NCI-H226 (cell line): Measurements from ENCODE around the gene ZKSCAN7.
"Not testable (repeated sequence)": the region's sequence is repeated elsewhere in the genome, so short reads cannot be mapped to it uniquely, and the experiment has no call there.

ENCODE experiments used
- DNase-seq: peaks from one replicate; pipeline ENCODE4 v3.0.0-alpha.2; 2015

Gene ZKSCAN7

DNA sequence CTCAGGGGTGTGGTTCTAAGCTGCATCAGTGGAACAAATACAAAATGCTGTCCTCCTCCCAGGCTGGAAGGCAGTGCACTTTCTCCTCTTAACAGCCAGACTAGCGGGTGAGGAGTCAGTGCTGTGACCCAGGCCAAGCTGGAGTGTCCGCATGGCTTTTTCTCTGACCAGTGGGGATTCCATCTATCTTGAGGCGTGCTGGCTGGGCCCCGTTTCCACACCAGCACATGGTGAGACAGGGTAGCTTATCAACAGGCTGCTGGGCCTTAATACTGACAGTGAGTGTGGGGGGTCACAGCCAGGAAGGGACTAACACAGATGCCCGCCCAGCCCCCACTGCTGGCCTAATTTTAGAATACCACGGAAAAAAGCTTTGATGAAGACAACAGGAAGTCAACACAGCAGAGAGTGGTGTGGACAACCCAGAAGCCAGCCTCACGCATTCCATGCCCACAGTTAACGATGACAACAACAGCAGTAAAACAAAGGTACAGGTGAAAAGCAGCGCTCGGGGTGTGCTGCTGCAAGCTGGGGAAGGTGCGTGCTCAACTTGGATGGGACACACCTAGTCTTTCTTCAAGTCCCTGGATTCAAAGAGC lies 22.5 kb downstream of the ZKSCAN7 start:
- DNase-seq, result not testable (repeated sequence)

DNA sequence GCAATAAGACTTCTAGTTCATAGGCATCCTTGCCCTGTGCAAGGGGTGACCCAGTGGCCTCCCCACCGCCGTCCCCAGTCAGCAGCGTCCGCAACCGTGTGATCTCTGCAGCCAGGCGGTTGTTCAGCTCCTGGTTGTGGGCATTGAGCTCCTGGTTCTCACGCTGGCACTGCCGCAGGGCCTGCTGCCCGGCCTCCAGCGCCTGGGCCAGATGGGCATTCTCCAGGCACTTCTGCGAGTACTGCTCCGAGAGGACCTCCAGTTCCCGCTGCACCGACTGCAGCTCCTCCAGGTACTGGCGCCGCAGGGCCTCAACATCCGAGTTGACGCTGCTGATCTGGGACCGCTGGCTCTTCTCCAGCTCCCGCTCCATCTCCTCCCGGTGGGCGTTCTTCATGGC lies 23.3 kb downstream of the ZKSCAN7 start:
- DNase-seq, result not testable (repeated sequence)

DNA sequence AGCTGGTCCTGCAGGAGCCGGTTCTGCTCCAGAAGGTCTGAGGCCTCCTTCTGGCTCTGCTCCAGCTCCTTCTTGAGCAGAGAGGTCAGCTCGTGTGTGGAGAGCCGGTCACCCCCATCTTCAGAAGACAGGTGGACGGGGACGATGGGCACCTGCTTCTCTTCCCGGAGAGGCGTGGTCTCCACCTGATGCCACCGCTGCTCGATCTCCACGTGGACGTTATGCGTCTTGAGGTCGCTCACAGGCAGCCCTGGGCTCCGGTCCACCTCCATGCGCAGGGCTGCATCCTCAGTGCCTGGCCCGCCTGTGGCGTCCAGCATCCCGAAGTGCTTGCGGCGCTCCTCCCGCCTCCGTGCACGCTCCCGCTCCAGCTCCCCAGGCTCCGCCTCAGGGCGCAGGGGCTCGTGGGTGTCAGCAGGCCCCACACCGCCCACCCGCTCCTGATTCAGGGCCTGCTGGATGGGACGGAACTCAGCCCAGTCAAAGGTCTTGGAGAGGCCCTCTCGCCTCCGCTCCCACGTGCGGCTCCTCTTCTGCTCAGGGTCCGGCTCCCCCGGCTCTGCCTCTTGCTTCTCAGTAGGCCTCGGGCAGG lies 24.0 kb downstream of the ZKSCAN7 start:
- not testable (repeated sequence) for DNase-seq

DNA sequence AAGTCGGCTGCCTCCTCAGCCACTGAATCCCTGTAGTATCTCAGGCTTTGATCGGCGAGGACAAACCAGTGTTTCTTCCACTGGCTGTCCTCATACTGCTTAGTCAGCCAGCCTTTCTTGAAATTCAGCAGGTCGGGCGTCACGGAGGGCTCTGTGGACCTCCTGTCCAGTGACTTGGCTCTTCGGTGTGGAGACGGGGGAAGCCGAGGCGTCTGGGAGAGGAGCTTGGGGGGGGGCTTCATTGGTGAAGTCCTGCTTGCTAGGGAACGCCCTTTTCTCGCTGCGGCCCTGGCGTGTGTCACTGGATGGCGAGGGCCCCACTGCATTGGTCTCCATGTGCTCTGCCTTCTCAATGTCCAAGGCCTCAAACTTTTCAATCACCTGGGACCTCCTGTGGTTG lies 24.8 kb downstream of the ZKSCAN7 start:
- DNase-seq, result not testable (repeated sequence)

DNA sequence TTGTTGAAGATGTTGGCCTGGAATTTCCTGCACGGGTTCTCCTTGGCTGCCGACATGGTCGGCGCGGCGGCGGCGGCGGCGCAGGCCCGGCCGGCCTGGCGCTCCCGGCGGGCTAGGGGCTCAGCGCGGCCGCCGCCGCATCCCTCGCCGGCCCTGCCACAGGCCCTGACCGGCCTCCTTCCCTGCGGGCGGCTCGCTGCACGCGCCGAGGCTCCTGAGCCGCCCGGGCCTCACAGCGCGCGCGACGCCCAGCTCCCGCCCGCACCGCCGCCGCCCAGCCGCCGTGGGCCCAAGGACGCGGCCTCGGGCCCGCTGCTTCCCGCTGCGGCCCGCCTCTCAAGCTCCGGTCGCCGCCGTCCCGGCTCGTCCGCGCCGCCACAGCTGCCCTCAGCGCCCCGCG lies 26.0 kb downstream of the ZKSCAN7 start:
- DNase-seq, result not testable (repeated sequence)

DNA sequence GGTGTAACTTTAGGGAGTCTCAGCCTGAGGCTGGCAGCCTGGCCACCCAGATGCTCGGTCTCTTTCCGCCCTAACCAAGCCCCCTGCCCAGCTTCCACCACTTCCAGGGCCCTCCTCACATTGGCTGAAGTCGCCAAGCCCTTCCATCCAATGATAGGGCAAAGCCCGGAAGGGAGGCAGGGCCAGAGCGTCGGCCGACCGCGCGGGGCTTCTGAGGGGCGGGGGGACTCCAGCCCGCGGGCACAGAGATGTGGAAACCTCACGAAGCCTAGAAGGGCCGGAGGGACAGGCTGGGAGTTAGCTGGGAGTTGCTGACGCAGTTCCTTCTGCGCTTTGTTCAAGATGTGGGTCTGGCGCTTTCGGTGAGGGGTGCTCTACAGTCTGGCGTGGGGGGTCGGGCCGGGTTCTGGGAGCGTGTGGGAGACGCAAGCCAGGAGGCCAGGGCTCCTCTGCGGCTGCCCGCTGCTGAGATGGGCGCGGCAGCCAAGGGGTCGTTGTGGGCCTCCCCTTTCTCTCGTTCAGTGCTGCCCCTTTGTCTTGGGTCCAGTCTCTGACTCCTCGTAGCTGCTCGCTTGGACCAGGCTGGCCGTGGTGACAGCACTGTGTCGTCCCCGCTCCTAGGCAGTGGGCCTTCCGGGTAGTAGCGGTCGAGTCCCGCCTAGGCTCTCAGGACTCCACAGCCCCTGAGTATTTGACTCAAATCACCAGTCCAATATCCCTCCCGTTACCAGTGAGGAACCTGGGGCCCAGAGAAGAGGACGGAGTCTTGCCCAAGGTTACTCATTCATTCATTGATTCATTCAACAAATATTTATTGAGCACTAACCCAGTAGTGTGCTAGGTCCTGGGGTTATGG lies 29.9 kb downstream of the ZKSCAN7 start, which contains the start of gene ZNF660:
Gene ZNF660, plus strand, starts transcription at position 319 of the 856 bp plus-strand sequence. CDS start 9,230 bp downstream, outside the sequence.
- DNase-seq, result no peak

DNA sequence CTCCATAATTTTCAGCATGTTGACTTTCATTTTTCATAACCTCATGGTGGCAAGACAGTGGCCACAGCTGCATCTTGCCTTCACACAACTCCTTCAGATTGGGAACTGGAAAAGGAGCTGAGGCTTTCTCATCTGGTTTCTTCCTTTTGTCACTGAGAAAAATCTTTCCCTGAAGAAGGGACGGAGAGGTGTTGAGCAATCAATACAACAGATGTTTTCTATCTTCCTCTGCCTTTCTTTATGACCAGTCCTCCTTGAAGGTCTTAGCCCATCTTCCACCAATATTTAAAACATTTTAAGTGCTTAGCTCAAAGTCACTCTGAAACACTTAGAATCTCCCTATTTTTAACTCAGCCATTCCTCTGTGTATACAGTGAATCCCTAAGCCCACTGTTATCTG lies 41.6 kb downstream of the ZKSCAN7 start:
- no peak for DNase-seq

DNA sequence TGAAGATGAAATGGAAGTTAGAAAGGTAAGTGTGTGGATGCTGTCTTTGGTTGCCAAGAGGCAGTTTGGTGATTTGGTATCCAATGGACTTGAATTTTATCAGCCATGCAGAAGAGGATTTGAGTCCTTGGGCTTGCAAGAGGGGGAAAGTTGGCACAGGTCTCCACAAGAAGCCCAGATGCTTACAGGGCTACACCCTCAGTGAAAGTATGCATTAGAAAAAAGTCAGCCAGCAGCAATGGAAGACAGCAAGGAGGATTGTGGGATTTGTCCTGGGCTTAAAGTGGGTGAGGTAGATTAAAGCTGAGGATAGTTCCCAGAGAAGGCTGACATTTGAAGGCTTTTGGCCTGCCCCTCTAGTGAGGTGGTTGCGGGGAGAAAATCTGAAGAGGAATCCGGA lies 46.8 kb downstream of the ZKSCAN7 start:
- DNase-seq, result no peak

DNA sequence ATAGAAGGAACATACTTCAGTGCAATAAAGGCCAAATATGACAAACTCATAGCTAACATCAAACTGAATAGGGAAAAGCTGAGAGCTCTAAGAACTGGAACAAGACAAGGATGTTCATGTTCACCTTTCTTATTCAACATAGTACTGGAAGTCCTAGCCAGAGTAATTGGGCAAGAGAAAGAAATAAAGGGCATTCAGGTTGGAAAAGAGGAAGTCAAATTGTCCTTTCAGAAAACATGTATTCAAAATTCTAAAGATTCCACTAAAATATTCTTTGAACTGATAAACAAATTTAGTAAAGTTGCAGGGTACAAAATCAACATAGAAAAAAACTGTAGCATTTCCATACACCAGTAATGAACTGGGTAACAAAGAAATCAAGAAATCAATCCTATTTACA lies 57.7 kb downstream of the ZKSCAN7 start:
- DNase-seq, result no peak
